Measurements from ENCODE around the gene TRIM51.
"Not testable (repeated sequence)": the region's sequence is repeated elsewhere in the genome, so short reads cannot be mapped to it uniquely, and the experiment has no call there.

The TRIM51 gene, protein sequence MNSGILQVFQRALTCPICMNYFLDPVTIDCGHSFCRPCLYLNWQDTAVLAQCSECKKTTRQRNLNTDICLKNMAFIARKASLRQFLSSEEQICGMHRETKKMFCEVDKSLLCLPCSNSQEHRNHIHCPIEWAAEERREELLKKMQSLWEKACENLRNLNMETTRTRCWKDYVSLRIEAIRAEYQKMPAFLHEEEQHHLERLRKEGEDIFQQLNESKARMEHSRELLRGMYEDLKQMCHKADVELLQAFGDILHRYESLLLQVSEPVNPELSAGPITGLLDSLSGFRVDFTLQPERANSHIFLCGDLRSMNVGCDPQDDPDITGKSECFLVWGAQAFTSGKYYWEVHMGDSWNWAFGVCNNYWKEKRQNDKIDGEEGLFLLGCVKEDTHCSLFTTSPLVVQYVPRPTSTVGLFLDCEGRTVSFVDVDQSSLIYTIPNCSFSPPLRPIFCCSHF
- 0 to 0.07 (median 0) reads per million in 18 experiments for total RNA-seq

DNA sequence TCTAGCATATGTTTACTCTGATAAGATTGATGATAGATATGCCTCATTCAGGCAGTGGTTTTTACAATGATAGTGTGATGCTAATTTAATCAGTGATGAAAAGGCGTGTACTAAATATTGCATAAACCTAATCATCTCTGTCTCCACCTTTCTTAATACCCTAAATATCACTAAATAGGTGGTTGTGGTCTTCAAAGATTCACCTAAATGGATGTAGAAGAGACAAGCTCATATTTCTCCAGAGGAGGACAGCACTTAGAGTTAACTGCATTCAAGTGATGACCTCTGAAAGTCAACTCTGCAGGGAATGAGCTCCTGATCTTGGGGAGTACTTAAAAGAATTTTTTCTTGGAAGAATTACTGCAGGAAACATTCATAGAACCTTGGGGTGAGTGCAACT lies at the start of gene TRIM51:
TRIM51 (plus strand) TSS at position 301 of the 400 bp plus-strand sequence. CDS start 2,132 bp downstream, outside the sequence.
- not testable (repeated sequence) for DNase-seq

DNA sequence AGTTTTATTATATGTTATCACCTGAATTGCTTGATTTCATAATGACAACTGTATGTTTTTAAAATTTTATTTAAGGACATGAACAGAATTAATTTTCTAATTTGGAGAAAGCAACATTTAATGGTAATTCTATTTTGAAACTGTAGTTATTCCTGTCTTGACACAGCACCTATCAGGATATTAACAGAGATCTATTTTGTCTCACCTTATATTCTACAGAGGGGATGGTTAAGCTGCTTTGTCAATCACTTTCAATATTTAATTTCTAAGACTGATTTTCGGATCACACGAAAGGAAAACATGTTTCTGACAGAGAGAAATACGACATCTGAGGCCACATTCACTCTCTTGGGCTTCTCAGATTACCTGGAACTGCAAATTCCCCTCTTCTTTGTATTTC lies 44.6 kb upstream of the TRIM51 start, which contains the start of gene OR5D16:
OR5D16 (plus strand) TSS at position 301 of the 400 bp plus-strand sequence; CDS start at position 301, 0 bp downstream.
- no peak for DNase-seq

DNA sequence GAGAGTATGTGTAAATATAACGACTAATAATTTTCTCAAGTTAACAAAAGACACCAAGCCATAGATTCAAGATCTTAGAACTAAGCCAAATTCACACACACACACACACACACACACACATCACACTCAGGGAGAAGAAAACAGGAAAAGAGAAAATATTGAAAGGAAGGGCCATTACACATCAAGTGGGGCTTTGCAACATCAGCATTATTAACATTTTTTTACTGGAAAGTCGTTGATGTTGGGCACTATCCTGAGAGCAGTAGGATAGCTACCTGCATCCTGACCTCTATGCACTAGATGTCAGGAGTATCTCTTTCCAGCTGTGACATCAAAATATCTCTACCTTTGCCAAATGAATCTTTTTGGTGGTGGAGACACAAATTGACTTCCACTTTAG lies 35.6 kb upstream of the TRIM51 start:
- DNase-seq, result no peak

DNA sequence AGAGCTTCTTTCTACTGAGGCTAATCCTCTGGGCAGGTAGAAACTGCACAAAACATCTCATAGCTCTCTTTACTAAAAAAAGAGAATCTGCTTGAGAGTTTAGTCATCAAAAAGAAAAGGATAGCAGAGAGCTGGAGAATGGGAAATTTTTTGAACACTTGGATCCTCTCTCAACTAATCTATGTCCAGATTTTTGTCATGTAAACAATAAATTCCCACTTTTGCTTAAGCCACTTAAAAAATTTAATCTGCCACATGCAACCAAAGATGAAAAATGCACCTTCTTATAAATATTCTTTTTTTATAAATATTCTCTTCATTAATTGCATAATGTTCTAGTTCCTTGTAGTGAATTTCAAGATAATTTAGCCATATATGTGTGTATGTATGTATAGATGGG lies 34.1 kb upstream of the TRIM51 start:
- no peak for DNase-seq

DNA sequence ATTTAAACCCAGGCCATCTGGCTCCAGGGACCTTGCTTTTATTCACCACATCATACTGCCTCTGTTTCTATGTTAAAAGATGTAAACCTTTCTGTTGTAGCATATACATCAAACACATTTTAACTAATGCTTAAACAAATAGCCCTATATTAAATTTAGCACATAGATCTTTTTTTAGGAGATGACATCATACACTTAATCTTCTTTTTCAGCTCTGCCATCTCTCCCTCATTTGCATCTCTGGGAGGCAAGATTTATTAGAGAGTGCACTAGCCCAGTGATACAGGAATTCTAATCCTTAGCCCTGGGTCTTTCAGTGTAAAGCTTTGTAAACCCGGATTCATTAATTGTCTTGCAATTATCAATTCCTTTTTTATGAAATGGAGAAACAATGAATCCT lies 31.0 kb upstream of the TRIM51 start:
- DNase-seq, result no peak

DNA sequence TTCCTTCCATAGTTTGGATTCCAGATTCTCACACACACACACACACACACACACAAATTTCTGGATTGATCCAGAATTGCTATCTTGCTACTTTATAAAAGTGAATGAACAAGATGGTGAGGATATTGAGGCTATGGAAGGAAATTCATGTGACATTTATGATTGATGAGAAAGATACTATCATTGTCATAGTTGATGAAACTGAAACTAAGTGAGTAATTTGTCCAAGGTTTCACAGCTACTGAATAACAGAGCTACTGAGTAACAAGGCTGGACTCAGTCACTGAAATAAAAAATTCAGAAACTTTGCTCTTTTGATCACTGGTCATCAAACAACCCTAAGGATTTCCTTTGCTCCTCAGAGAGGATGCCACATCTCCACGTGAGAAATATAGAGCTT lies 28.4 kb upstream of the TRIM51 start:
- no peak for DNase-seq

DNA sequence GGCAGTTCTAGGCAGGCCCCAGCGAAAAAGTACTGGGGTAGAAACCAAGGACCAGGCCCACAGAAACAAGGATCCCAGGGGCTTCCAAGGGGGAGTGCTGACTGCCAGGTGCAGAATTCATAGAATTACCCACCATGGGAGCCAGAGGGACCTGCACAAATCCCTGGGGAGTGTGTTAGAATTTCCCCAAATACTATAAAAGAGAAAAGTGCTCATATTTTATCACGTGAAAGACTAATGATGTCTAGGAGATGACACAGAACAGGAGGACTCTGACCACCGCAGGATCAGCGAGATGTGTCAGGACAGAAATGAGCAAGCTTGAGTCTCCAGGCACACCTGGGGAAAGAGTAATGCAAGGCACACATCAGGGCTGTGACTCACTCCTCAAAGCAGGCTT lies 15.7 kb upstream of the TRIM51 start:
- DNase-seq, result not testable (repeated sequence)

DNA sequence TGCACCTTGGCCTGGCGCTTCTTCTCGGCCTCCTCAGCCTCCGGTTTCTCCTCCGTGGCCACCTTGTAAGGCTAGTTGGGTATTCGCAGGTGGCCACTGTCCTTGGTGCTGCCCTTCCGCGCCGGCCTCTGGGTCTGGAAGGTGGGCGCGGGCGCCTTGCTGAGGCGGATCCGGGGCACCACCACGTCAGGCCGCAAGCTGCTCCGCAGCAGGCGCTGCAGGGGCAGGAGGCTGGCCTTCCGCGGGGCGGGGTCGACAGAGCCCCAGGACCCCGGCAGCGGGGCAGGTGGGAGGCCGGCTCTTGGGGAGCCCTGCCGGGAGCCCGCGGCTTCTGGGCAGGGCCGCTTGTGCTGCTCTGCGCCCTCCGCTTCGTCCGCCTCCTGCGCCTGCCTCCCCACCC lies 10.4 kb upstream of the TRIM51 start:
- DNase-seq, result not testable (repeated sequence)

DNA sequence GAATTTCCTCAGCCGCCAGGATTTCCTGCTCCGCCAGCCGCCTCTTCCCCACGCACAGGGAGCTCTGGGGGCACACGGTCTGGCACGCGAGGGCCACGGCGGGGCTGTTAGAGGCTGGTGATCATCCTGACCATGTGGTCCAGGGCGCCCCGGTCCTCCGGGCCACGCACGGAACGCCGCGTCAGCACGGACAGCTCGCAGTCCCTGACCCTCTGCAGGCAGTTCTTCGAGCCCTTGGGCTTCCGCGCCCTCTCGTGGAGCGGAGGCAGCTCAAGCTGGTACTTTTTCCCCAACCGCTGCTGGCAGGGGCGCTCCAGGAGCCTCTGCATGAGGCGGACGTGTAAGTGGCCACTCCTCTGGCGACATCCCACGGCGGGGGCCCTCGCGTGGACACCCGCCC lies 10.0 kb upstream of the TRIM51 start:
- not testable (repeated sequence) for DNase-seq

DNA sequence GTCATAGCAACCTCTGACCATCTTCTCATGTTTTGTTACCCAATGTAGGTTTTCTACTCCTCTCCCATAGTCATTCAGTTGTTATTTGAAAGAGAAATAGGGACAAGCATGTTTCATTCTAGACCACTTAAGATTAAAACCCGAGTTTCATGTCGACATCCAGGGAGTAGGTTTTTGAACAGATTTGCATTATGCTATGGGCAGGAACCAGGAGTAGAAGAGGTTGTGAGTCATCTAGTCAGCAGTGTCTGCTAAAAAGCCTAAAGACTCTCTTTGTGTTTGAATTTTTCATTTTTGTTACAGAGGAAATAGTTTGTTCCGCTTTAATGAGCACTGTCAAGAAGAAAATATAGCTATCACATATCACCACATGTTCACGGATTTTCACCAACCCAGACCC lies 1.9 kb downstream of the TRIM51 start:
- DNase-seq, result not testable (repeated sequence)

DNA sequence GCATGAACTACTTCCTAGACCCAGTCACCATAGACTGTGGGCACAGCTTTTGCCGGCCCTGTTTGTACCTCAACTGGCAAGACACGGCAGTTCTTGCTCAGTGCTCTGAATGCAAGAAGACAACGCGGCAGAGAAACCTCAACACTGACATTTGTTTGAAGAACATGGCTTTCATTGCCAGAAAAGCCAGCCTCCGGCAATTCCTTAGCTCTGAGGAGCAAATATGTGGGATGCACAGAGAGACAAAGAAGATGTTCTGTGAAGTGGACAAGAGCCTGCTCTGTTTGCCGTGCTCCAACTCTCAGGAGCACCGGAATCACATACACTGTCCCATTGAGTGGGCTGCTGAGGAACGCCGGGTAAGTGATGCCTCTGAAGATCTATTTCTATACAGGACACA lies 2.4 kb downstream of the TRIM51 start:
- not testable (repeated sequence) for DNase-seq

DNA sequence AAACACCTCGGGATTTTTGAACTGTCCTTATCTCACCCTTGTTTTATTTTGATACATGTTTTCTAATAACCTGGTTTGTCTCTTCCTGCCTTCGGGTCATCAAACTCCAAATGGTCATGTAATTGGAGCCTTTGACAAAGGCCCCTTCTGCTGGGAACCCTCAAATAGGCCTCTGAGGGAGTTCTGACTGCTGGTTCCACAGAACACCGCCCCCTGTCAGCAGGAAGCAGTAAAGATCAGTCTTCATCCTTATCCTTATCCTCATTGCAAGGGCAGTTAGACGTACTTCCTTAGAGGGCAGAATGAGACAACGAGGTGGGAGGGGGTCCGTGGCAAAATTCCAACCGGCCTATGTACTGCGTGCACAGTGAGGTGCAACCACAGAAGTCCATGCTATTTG lies 12.1 kb downstream of the TRIM51 start:
- no peak for DNase-seq

DNA sequence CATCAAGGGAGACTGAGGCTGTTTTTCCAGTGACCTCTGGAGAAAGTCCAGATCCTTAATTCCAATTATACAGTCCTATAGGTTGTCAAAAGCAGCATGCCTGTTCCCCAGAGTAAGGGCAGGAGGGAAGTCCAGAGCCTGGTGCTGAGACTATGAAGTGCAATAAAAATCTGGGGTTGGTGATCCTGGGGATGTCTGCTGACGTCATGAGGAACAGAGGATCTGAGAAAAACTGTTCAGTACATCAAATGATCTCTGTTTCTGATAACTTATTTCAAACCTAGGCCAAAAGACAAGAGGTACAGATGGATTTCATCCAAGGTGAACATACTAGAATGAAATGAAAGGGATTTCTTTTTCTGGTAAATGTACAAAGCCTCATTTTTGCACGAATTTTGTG lies 19.2 kb downstream of the TRIM51 start:
- DNase-seq, result no peak

DNA sequence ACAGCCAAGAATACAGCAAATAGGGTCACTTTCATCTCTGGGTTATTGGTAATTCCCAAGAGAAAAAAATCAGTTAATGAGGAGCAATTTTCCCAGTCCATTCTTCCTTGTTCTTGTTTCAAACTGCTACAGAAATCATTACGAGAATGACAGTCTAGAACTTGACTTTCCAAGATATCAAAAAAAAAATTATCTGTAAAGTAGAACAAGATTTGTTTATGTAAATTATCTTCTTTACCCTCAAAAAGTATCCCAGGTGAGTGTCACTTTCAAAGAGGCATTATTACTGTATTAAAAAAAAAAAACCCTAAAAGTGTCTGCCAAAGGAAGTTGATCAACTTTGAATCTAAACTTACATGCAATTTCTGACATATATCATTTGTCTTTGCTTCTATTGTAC lies 31.4 kb downstream of the TRIM51 start, which contains the start of gene OR5W2:
OR5W2 (minus strand) TSS at position 101 of the 400 bp plus-strand sequence; CDS start at position 101, 0 bp downstream.
- DNase-seq, result no peak

DNA sequence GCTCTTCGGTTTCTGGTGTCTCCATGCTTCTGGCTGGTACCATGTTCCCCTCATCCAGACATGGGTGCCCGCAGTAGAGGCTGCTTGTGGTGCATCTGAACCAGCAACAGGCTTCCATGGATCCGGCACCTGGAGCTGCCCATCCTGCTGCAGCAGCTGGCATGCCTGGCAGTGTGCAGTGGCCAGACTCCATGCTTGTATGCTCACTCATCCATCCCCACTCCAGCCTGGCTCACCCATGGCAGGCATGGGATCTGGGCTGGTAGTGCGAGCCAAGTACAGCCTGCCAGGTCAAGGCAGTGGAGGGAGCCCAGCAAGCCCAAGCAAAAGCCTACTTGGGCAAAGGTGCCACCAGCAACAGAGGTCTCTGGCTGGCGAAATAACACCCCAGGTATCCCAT lies 37.4 kb downstream of the TRIM51 start:
- DNase-seq, result no peak

DNA sequence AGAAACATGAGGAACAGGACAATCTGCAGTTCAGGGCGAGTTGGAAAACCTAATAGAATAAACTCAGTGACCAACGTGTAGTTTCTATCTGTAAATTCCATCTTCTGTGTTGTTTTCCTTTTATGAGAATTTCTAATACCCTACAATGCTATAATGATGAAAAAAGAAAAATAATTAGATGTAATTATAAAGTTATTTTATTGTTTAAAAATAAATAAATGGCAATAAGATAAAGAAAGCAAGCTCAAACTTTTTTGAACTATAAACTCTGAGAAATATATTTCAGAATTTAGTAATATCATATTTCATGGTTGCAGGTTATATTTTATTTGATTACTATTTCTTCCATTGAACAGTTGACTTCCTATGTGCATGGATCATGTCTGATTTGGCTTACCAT lies 53.2 kb downstream of the TRIM51 start, which contains the start of gene OR5I1:
OR5I1 (minus strand) TSS at position 101 of the 400 bp plus-strand sequence; CDS start at position 101, 0 bp downstream.
- no peak for DNase-seq

Measured in inflammatory macrophage (primary cell).